Islet precursor cell (in vitro differentiated cells): ENCODE measurements around the gene ICOSLG.
"Not testable (repeated sequence)": the region's sequence is repeated elsewhere in the genome, so short reads cannot be mapped to it uniquely, and the experiment has no call there.

Experiments
- DNase-seq: peaks from one replicate; pipeline ENCODE4 v3.0.0-alpha.2; 2018

Gene ICOSLG

DNA sequence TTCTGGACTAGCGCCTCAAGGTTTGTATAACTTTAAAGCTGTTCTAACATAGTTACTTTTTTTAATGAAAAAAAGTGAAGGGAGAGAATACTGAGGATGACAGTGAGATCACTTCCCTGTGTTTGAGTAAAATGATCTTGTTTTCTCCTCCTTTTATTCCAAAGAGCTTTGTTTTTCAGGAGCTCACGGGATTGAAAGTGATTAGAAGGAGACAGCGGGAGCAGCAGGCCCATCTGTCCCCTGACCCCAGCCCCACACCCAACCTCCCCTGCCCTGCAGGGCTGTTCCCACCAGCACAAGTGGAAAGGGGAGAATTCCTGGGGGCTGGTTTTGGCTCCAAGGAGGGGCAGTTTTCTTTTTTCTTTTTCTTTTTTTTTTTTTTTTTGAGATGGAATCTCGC lies 23.0 kb upstream of the ICOSLG start:
- DNase-seq: no peak

DNA sequence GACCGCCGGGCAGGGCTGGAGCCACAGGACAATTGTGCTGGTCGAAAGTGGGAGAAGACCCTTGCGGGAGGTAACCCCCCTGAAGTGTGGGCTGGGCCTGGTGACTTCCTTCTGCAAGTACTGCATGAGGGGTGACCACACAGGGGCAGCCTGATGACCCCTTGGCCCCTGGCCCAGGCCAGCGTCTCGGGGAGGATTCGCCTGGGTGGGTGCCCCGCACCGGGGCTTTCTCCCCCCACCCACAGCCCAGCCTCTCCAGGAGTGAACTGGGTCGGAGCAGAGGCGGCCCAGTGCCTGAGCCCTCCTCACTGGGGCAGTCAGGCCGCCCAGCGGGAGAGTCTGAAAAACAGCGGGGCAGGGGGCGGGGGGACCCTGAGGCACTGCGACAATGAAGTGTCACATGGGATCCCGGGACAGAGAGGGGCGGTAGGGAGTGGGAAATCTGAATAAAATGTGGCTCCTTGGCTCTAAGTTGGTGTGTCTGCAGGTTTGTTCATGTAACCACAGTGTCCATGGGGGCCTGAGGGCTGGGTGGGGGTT lies 22.5 kb upstream of the ICOSLG start:
- peak; percentile 73 for DNase-seq

DNA sequence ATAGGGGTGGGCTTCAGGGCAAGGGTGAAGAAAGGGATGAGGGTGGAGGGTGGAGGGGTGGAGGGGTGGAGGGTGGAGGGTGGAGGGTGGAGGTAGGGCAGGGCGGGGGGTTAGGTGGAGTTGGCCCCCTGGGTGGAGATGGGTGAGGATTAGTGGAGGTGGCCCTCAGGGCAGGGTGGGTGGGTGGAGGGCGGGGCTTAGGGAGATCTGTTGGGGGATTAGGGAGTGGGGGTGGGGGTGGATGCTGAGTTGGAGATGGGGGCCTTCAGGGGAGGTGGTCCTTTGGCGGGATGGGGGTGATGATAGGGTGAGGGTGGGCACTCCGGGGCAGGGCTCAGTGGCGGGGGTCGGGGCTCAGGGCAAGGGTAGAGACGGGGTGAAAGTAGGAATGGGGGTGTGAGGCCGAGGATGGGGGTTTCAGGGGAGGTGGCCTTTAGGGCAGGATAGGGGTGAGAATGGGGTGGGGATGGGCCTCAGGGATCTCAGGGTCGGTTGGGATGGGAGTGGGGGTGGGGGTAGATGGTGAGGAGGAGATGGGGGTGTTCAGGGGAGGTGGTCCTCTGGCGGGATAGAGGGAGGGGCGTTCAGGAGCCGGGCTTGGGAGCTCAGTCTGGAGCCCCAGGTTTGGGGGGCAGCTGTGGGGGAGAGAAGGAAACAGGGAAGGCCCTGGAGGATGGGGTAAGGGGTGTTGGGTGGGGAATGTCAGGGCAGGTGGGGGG lies 21.8 kb upstream of the ICOSLG start:
- DNase-seq: no peak

DNA sequence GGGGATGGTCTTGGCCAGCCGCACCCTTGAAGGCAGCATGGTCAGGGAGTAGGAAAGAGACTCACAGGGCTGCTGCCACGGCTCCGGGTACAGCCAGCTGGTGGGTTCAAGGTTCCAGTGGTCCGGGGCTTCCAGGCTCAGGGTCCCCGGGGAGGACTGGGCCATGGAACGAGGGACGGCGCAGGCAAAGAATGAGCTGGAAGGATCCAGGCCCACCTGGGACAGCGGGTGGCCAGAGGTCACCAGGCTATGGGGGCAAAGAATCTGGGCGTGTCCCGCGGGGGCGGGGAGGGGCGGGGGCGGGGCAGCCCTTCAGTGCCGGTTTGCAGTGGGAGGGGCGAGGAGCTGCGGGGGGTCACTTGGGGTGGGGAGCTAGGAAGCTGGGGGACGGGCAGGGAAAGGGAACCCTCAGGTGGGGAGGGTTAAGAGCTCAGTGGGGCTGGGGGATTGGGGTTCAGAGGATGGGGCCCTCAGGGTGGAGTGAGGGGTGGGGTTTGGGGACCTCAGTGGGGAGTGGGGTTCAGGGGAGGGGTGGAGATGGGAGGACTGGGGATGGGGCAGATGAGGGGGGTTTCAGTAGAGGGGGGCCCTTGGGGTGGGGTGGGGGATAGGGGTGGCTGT lies 21.0 kb upstream of the ICOSLG start, which contains the start of gene DNMT3L:
Gene DNMT3L (minus strand): TSS at position 223 of the 621 bp plus-strand sequence. CDS start 638 bp downstream, outside the sequence.
- DNase-seq: no peak

DNA sequence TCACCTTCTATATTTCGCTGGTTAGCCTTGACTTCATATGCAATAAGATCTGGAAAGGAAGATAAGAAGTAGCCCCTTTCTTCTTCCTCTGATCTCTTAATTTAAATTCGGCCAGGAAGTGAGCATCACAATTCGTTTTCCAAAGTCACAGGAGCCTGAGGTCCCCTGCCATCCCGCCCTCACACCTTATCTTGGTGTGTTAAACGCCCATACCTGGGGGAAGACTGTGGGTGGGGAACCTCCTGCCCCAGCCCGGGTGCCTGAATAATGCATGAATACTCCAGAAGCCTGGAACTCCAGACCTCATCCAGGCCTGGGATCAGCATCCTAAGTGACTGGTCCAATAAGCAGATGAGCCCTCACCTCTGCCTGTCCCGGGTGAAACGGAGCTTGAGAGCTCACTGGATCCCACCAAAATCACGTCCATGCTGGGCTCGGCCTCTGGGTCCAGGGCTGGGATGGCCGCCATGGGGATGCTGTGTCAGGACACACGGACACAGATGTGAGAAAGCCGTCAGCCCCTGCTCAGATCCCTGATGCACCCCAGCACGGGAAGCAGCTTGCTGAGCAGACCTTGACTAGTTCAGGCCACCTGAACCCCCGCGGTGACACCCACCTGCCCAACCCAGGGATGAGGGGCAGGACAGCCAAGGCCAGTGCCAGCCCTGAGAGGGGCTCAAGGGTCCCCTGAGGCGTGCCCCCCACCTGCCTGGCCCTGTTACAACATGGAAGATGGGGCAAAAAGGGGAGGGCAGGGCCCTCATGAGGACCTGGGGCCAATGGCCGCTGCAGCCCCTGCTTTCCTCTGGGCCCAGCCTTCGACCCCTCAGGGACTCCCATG lies 20.3 kb upstream of the ICOSLG start:
- DNase-seq: no peak

DNA sequence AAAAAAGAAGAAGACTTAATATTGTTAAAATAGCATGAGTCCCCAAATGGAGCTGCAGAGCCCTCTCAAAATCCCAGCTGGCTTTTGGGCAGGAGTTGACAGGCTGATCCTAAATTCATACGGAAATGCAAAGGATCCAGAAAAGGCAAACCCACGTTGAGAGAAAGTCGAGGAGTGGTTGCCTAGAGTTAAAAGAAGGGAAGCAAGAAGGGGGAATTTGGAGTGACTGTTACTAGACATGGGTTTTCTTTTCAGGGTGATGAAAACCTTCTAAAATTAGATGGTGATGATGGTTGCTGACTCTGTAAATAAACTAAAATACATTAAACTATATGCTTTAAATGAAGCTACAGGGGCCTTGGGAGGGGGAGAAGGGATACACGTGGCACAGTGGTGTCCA lies 19.3 kb upstream of the ICOSLG start:
- DNase-seq: no peak

DNA sequence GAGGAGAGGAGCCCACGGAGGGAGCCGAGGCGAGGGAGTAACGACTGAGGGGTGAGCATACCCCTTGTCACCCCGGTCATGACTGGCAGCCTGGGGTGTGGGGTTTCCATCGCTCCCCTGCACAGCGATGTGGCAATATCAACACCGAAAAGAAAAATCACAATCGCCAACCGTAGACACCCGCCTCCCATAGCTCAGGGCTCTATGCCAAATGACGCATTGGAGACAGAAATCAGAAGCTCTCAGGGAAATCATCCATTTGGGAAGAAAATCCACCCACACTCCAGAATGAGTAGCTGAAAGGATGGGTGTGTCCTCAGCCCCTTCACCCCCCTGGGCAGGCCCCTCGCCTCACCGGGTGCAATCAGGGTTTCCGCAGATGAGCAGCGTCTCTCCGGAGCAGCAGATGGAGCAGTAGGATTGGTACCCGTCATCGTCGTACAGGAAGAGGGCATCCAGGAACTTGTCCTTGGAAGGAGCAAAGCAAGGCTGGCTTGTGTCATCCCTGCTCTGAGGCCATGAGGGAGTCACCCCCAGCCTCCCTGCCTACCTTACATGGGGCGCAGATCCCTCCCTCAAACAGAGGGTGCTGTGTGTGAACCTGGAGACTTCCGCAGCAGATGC lies 18.5 kb upstream of the ICOSLG start:
- no peak for DNase-seq

DNA sequence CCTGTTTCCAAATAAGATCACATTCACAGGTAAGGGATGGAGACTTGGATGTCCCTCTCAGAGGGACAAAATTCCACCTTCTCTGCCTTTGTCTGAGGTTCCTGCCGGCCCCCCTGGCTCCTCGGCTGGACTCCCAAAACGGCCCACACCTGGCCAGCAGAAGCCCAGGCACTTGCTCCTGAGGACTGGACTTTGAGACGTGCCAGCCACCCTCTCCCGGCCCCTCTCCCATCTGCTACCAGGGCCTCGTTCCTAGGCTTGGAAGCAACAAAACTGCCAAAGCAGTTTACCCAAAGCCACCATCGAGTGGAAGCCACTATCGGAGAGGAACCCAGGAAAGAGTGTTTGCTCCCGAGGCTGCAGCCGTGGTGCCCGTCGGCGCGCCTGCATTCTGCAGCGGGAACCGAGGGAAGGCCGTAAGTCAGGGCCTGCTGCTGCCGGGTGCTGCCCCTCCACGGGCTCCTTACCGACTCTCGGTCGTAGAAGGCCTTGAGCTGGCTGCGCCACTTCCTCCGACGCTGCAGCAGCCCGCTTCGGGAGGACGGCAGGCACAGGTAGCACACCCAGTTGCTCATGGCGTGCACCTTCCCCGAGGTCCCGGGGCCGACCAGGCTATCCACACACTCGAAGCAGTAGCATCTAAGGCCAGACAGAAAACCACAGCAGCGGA lies 17.4 kb upstream of the ICOSLG start:
- DNase-seq: peak; percentile 40

DNA sequence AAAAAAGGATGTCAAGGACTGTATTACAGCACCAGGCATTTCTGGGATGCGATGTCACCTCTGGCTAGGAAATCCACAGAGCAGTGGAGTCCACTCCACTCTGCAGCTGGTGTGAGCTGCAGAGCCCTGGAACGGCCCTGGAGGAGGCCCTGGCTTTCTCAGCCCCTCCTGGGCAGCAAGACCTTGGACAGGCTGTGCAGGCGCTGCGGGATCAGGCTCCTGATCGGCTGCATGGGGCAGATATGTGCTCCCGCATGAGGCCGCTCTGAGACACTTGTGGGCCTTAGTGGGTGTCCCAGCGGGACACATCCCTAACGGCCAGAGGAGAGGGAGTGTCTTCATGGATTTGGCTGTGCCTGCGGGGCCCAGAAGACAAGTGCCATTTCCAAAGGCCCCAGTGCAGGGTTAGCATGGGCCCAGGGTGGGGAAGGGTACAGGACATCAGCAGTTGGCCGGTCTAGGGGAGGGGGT lies 14.8 kb upstream of the ICOSLG start:
- DNase-seq: peak; percentile 76

DNA sequence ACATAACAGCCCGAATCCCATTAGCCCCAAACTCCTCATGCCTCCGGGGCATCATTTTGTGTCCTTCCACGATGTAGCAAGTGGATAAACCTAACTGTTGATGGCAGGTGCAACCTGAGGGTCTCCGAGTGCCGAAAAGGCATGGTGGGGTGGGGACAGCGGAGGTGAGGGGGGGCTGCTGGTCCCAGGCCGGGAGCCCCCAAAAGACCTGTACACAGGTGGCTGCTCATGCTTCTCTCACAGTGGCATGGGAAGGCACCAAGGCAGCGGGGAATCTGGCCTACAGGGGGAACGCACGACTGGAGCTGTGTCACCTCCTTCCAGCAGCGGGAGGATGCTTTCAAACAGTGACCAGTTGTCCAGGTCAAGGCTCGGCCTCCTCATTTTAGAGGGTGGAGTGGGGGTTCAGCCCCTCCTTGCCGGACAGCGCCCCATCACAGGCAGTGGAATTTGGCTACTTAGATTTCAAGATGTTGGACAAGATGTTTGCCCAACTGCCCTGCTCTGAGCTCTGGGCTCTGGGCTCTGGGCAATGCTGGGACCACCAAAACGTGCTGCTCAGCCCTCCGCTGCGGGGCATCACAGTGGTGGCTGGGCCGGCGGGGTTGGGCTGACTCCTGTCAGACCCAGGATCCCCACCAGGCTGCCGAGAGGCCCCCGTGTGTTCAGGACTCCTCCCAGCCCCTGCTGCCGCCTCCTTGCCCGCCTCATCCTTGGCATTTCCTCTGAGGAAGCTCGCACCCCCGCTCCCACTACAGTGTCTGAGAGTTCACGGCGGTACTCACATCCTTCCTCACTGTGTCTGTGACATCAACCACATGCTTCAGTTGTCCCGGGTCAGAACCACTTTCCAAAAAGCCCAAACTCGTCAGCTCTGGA lies 13.3 kb upstream of the ICOSLG start:
- peak; percentile 53 for DNase-seq

DNA sequence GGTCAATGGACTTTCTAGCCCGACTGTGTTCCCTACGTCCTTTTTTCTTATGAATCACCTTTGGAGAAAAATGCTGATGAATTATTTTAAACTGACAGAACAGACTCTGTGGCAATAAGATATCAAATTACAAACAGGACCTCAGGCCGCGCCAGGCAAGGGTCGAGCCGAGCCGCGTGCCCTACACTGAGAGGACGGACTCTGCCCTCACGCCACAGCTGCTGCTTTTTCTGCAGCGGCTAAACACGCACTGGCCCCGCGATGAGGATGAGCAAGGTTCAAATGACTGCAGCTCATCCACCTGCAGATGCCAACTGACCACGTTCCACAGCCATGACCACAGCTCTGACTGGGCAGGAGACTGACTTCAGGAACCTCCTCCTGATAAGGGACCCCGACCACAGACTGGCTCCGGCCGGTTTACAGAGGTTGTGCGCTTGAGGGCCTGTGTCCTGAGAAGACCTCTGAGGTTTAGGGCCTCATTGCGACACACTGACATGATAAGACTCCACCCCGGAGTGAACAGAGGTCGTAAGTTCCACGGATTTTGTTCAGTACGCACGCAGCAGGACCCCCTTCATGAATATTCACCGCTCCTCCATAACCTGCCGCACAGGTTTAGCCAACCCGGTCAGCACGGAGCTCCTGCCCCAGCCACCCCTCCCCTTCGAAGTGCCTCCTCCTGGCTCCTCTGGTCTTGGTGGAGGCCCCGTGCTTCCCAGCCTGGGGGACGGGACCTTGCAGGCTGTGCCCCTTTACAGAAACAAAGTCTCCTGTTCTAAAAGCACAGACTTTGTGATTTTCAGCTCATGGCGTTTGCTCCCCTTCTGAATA lies 8.7 kb upstream of the ICOSLG start:
- not testable (repeated sequence) for DNase-seq

DNA sequence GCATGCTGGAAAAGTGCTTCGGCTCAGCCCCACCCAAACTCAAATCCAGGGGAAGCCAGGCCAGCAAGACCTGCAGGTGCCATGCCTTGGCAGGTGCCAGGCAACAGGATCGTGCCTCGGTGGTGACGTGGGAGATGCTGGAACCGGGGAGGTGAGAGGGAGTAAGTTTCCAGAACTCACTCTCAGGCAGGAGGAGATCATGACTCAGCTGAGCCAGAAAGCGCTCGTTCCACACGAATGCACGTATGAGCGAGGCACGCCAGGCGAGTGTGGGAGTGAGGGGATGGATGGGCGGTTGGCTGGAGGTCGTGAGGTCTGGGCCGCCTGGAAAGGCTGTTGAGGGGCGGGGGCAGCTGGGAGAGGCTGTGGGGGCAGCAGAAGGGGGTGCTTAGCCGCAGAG lies 7.2 kb upstream of the ICOSLG start:
- not testable (repeated sequence) for DNase-seq

DNA sequence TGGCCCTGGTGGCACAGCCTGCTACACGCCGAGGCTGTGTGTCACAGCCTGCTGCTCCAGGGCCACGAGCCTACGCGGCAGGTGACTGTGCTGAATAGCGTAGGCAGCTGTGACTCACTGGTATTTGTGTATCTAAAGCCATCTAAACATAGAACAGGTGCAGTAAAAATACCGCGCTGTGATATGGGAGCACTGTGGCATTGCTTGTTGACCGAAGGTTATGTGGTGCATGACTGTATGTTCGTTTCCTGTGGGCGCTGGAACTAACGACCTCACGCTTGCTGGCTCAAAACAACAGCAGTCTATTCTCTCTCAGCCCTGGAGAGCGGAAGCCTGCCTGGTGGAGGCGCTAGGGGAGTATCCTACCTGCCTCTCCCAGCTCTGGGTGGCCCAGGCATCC lies 3.2 kb upstream of the ICOSLG start:
- DNase-seq: not testable (repeated sequence)

DNA sequence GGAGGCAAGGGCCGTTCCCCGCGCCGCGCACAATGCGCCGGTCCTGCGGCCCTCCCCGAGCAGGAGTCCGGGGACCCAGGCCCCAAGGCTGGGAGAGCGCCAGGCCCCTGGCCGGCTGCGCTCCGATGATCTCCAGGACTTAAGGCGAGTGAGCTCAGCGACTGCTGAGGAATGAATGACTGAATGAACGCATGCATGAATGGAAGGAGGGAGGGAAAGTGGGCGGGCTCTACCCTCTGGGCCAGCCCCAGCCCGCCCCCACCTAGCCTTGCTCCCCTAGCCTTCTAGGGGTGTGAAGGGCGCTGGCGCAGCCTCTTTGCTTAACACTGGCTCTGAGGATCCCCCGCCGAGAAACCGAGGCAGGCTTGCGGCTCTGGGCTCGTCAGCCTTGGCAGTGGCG lies 538 bp upstream of the ICOSLG start:
- not testable (repeated sequence) for DNase-seq

DNA sequence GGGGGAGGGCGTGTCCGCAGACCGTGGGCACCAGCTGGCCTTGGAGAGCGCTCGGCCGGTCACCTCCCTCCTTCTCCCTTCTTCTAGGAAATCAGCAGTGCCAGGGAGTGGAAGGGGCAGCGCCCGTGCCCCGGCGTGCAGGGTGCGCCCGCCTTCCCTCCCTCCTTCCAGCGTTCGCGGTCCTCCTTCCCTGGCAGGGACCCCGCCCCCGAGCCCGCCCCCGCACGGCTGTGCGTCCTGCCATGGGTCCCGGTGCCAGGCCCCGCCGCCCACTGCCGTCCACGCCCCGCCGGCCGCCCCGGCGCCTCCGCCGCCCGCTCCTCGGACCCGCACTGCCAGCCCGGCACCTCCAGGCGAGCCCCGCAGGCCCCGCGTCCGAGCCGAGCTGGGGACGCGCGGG lies 390 bp downstream of the ICOSLG start:
- DNase-seq: not testable (repeated sequence)

DNA sequence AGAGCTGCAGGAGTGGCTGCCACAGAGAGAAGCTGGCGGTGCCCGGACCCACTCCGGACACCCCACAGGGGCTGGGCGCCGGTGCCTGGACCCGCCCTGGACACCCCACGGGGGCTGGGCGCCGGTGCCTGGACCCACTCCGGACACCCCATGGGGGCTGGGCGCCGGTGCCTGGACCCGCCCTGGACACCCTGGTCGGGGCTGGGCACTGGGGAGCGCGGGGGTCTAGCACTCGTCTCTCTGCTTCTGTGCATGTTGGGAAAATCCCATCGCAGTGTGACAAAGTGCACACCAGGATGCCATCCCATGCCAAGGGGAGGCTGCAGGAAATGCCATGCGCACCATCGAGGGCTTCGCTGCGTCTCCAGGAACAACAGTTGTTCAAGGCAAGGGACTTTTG lies 11.2 kb downstream of the ICOSLG start:
- DNase-seq: not testable (repeated sequence)

DNA sequence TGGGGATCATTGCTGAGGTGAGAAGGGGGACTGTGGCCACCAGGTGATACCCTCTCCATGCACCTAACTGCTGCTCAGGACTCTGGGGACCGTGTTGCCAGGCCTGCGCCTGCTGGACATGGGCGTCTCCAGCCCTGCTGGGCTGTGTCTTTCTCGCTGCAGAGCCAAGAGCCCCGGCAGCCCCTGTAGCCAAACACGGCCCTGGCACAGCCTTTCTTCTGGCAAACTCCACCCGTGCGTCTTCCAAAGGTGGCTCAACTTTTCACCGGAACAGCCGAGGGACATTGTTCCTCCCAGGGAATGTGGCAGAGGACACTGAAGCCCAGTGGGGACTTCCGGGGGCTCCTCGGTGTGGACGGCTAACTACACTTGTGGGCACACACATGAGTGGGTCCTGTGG lies 12.6 kb downstream of the ICOSLG start:
- DNase-seq: not testable (repeated sequence)

DNA sequence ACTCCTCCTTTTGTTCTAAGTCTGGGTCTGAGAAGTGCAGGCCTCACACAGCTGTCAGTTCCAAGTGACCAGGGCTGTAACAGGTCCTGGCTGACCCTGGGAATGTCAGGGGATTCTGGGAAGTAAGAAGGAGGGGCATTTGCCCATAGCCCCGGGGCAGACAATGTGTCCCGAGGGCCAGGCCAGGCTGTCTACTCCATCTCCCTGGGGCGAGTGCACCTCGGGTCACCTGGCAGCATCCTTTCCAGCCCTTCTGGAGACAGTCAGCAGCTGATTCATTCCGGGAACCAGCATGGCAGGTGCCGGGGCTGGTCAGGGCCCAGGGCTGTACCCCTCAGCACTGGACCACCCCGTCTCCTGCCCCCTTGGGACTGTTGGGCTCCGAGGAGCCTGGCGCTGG lies 13.1 kb downstream of the ICOSLG start:
- DNase-seq: not testable (repeated sequence)

DNA sequence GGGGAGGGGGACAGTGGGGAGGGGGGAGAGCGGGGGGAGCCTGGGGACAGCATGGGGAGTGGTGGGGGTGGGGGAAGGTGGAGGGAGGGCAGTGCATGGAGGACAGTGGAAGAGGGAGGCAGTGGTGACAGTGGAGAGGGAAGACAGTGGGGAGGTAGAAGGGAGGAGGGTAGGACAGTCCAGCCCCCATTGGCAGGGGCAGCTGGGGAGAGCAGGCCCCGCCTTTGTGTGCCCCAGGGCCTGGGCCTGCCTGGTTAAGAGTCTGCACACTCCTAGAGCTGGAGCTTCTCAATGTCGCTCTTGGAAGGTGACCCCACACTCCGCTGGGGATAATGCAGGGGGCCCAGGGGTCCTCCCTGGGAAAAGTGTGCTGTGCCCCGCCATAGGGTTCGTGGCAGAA lies 15.1 kb downstream of the ICOSLG start:
- not testable (repeated sequence) for DNase-seq

DNA sequence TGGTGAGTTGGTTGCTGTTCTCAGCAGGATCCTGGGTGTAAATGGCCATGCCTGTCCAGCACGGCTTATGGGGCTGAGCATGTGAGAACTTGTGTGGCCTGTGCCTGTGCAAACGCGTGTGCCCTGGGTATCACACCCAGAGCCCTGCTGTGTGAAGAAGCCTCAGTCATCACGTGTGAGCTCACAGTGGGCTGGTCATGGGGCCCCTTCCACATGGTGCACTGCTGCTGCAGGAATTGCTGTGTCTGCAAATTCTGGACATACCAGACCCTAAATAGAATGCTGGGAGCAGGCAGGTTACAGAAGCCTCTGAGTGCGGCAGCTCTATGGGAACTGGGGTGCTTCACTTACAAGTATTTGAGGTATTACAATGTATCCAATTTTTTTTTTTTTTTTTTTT lies 17.4 kb downstream of the ICOSLG start:
- not testable (repeated sequence) for DNase-seq
